Transverse colon (tissue), 4 donors: ENCODE results near the gene PUSL1. TPM values are rescaled to one million over a fixed set of nuclear protein-coding genes. Genes with fewer than 3 reads are reported as not detected.

Experiments
- DNase-seq: peaks from one replicate; pipeline ENCODE4 v3.0.0-alpha.2; 2019
- H3K27ac ChIP-seq, 4 donors: fragments of 200-600 bp; sonication (generic); 2 replicates each; pipeline ENCODE4 v1.5.1; 2016 to 2018; ENCODE audit warnings: inconsistent platforms in 4 of 4
- H3K27me3 ChIP-seq: fragments of 200-600 bp; sonication (generic); 2 replicates; pipeline ENCODE4 v1.5.1; 2017; ENCODE audit warnings: inconsistent platforms
- H3K36me3 ChIP-seq, 4 donors: fragments of 200-600 bp; sonication (generic); 2 replicates each; pipeline ENCODE4 v1.5.1; 2017 to 2019; ENCODE audit warnings: inconsistent platforms in 4 of 4
- H3K4me1 ChIP-seq, 4 donors: fragments of 200-600 bp; sonication (generic); 2 replicates each; pipeline ENCODE4 v1.5.1; 2017 to 2020; ENCODE audit warnings: inconsistent platforms in 4 of 4
- H3K4me3 ChIP-seq, 4 donors: fragments of 200-600 bp; sonication (generic); 1 replicate in 1 of 4; 2 replicates in 3 of 4; pipeline versions ENCODE4 v1.5.1 to v1.6.1; 2017 to 2019; ENCODE audit warnings: inconsistent platforms in 4 of 4
- H3K9me3 ChIP-seq, 2 donors: fragments of 200-600 bp; sonication (generic); 2 replicates each; pipeline ENCODE4 v1.5.1; 2017 to 2019; ENCODE audit warnings: inconsistent platforms in 2 of 2
- EP300 ChIP-seq: sonication (generic); formaldehyde crosslinking; IDR thresholded peaks from one replicate; pipeline ENCODE4 v1.6.1; 2017; ENCODE audit warnings: antibody characterized with exemption, low read depth
- POLR2A ChIP-seq: fragments of 450-650 bp; IDR thresholded peaks from one replicate; pipeline ENCODE4 v1.6.1; 2016; ENCODE audit warnings: antibody characterized with exemption, mild to moderate bottlenecking, moderate library complexity
- POLR2AphosphoS5 ChIP-seq, 3 donors: sonication (generic); formaldehyde crosslinking; IDR thresholded peaks; one replicate each; pipeline ENCODE4 v1.6.1; 2016; ENCODE audit warnings: antibody characterized with exemption in 3 of 3
- WGBS, 2 donors: methylation state at CpG; one replicate each; pipeline ENCODE4 v1.1.5; 2018; ENCODE audit warnings: low coverage in 1 of 2; 5-methylcytosine and 5-hydroxymethylcytosine counted together
- in situ Hi-C, 4 donors: fragments of 200-750 bp; cut with MboI; loops; one replicate each; pipeline versions ENCODE4 v1.15.0 to v1.15.1; 2017; ENCODE audit warnings: low sequenced_read_pairs in 3 of 4, low pct_ligation_motif_present in 1 of 4, low pct_unique_long_range_greater_than_20kb in 1 of 4
- intact Hi-C: fragments of 100-400 bp; cut with DNase I; formaldehyde crosslinking; loops from one replicate; pipeline ENCODE4 v1.15.1; 2023; ENCODE audit warnings: low total_unique reads
- total RNA-seq, 4 donors: library from RNA; depleted of rRNA; stranded (reverse); fragments of >200 nt; gene quantifications; one replicate each; pipeline ENCODE4 v1.1.0, GENCODE V29; 2016
- TF ChIP-seq, protein P1 (sequence below), 5 experiments: fragments of 200-600 bp in 3 of 5; fragments of 450-650 bp in 2 of 5; sonication (generic) in 3 of 5; IDR thresholded peaks; 1 replicate in 2 of 5; 2 replicates in 3 of 5; pipeline ENCODE4 v1.5.1; 2016 to 2017; ENCODE audit warnings: antibody characterized with exemption in 5 of 5, inconsistent platforms in 3 of 5, mild to moderate bottlenecking in 2 of 5, moderate library complexity in 1 of 5

PUSL1 gene
- total RNA-seq, 4 donors from 2014 or later, result 7.0 to 35.9 (median 20.5) TPM

DNA sequence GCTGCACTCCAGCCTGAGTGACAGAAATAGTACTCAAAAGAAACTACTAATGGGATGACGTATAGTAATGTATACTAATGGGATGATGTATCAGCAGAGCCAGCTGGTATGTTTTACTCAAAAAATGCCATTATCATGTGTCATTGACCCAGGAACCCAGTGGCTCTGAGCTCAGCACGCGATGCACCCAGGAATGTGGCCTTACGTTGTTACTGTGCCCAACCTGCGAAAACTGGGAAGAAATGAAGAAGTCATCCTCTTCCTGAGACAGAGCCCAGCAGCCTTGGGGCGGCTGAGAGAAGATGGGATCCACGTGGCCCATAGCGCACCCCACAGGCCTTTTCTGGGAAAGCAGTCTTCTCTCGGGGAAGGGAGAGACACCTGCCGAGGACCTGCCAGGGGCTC, 43.5 kb upstream of the PUSL1 start:
- 74% methylated on average over 10 of the region's 10 CpGs; no CpG with 5 or more reads in 1 of the 2 donors for WGBS, 2 donors
- H3K9me3 ChIP-seq, result no peaks in the 10 kb centered on the region
- no peak for DNase-seq
- intact Hi-C loops (no loop called here), in situ Hi-C loops (loop anchor here in 2 of 4 donors (10.0 to 25.0 kb wide), 2 partner anchors 150 to 153 kb away; partner anchors contain the start of gene C1orf159 (in 2 of the 2))
- peaks cover 0 to under 1% (median 0%) of the 10 kb centered on the region in 4 donors for H3K4me1 ChIP-seq
- no peaks in the 10 kb centered on the region for H3K27me3 ChIP-seq
- TF ChIP-seq EP300, result no peak
- TF ChIP-seq, protein P1, sequence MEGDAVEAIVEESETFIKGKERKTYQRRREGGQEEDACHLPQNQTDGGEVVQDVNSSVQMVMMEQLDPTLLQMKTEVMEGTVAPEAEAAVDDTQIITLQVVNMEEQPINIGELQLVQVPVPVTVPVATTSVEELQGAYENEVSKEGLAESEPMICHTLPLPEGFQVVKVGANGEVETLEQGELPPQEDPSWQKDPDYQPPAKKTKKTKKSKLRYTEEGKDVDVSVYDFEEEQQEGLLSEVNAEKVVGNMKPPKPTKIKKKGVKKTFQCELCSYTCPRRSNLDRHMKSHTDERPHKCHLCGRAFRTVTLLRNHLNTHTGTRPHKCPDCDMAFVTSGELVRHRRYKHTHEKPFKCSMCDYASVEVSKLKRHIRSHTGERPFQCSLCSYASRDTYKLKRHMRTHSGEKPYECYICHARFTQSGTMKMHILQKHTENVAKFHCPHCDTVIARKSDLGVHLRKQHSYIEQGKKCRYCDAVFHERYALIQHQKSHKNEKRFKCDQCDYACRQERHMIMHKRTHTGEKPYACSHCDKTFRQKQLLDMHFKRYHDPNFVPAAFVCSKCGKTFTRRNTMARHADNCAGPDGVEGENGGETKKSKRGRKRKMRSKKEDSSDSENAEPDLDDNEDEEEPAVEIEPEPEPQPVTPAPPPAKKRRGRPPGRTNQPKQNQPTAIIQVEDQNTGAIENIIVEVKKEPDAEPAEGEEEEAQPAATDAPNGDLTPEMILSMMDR (IDR thresholded peaks at IDR 0.05), result peak in 1 of 5 experiments; percentile 6
- peak overlapping the region in 1 of 4 donors; percentile 48 for H3K27ac ChIP-seq
- H3K4me3 ChIP-seq, result no peak overlapping the region
- H3K36me3 ChIP-seq, result peaks cover 0 to 24% (median 3%) of the 10 kb centered on the region in 4 donors

DNA sequence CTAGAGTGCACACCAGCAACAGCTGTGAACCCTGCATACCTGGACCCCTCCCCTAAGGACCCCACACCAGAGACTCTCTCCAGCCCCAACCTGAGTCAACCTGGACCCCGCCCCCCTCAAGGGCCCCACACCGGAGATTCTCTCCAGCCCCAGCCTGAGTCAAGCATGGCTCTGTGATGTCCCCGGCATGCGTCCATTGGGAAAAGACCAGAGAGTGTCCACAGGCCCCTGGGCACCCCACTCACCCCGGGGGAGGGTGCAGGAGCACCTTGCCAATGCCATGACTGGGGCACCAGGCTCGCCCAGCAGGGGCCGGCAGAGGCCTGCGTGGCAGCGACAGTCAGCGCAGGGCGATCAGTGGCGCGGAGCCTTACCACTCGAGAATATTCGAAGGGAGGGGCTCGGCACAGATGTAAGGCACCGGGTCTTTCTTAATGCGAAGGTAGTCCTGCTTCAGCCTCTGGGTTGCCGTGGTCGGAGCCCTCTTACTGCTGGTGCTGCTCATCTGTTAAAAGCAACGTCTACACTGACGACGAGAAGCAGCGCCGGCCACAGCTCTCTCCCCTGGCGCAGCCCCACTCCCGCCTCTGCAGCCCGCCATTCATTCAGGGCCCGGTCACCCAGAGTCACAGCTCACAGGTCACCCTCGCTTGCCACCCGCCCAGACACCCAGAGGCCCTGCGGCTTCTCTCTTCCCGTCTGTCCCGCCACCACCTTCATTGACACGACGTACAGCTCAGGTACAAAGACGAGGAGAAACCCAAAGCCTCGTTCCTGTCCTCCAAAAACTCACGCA, 40.7 kb upstream of the PUSL1 start:
- Histone ChIP-seq H3K36me3 (peaks cover 0 to 5% (median 0%) of the 10 kb centered on the region in 4 donors), H3K4me1 (peaks cover 18 to 29% (median 25%) of the 10 kb centered on the region in 4 donors), H3K27me3 (no peaks in the 10 kb centered on the region), H3K4me3 (no peak overlapping the region), H3K27ac (no peak overlapping the region), H3K9me3 (no peaks in the 10 kb centered on the region)
- in situ Hi-C loops, result loop anchor here in 2 of 4 donors (10.0 to 25.0 kb wide), 2 partner anchors 153 to 155 kb away; partner anchors contain the start of gene C1orf159 (in 2 of the 2)
- WGBS, 2 donors, result 93 to 95% methylated on average over 3 to 37 of the region's 39 CpGs
- intact Hi-C loops, result no loop called here
- TF ChIP-seq EP300 (no peak), POLR2A (no peak), POLR2AphosphoS5 (IDR thresholded peaks at IDR 0.05) (no peak)
- TF ChIP-seq, protein P1 (IDR thresholded peaks at IDR 0.05), result no peak
- DNase-seq, result no peak

DNA sequence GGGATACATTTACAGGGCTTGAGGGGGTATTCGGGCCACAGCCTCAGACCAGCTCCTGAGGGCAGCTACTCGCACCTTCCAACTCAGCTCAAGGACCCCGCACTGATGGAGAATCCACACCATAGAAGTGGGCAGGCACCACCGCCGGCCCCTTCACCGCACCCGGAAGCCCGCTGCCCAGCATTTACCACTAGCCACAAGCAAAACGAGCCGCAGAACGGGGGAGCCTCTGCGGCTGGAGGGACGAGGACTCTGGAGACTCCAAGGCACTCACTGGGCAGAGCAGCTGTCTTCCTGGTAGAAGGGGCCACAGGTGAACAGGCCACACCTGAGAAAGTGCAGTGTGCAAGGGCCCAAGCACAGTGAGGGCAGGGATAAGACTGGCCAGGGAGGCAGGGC, 40.1 kb upstream of the PUSL1 start:
- Histone ChIP-seq H3K9me3 (no peaks in the 10 kb centered on the region), H3K4me3 (no peak overlapping the region), H3K27ac (no peak overlapping the region), H3K4me1 (peaks cover 20 to 31% (median 28%) of the 10 kb centered on the region in 4 donors), H3K27me3 (no peaks in the 10 kb centered on the region), H3K36me3 (no peaks in the 10 kb centered on the region)
- no peak for DNase-seq
- intact Hi-C loops, result no loop called here
- 97% methylated on average over 13 of the region's 13 CpGs; no CpG with 5 or more reads in 1 of the 2 donors for WGBS, 2 donors
- in situ Hi-C loops, result loop anchor here in 2 of 4 donors (10.0 to 25.0 kb wide), 2 partner anchors 153 to 156 kb away; partner anchors contain the start of gene C1orf159 (in 2 of the 2)
- TF ChIP-seq POLR2AphosphoS5 (IDR thresholded peaks at IDR 0.05) (no peak), EP300 (no peak), POLR2A (no peak)
- TF ChIP-seq, protein P1 (IDR thresholded peaks at IDR 0.05), result no peak

DNA sequence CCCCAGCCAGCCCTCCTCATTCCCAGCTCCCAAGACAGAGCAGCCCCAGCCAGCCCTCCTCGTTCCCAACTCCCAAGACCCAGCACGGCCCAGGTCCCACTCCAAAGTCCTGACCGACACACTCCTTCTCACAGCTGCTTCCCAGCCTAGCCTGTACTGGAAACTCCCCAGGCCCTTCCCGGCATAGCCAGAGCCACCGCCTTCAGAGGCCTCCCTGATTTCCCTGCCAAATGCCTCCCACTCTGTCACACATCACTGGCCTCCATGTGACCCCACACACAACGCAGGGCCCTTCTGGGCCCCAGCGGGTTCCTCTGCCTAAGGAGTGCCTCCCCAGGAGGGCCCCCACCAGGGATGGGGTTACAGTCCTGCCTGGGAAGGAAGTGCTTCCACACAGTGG, 37.6 kb upstream of the PUSL1 start:
- H3K9me3 ChIP-seq, result no peaks in the 10 kb centered on the region
- H3K4me3 ChIP-seq, result no peak overlapping the region
- no peaks in the 10 kb centered on the region for H3K27me3 ChIP-seq
- no peak for DNase-seq
- no peak overlapping the region for H3K27ac ChIP-seq
- intact Hi-C loops, result no loop called here
- TF ChIP-seq EP300, result no peak
- no peak for TF ChIP-seq POLR2AphosphoS5 (IDR thresholded peaks at IDR 0.05)
- TF ChIP-seq, protein P1 (IDR thresholded peaks at IDR 0.05), result no peak
- no peak for TF ChIP-seq POLR2A
- peaks cover 20 to 37% (median 35%) of the 10 kb centered on the region in 4 donors for H3K4me1 ChIP-seq
- H3K36me3 ChIP-seq, result no peaks in the 10 kb centered on the region
- WGBS, 2 donors, result 65 to 80% methylated on average over 1 to 7 of the region's 7 CpGs
- in situ Hi-C loops, result loop anchor here in 2 of 4 donors (10.0 to 25.0 kb wide), 2 partner anchors 156 to 159 kb away; partner anchors contain the start of gene C1orf159 (in 2 of the 2)
